ENCODE measurements around the gene ERVW-1.

The ERVW-1 gene

GRCh38 chr7:92421676-92422435 is 55.9 kb downstream of the ERVW-1 start:
- DNase-seq = peak; percentile 90
